HCT116 (cell line): ENCODE measurements around the gene TMEM135. TPM values are rescaled to one million over a fixed set of nuclear protein-coding genes. Genes with fewer than 3 reads are reported as not detected.

Experiments used
- ATAC-seq: fragments of 200-7000 bp; cut with Tn5 transposase; 2 replicates; pipeline ENCODE4 v1.9.1; 2020; ENCODE audit warnings: mild to moderate bottlenecking, moderate library complexity
- BruUV-seq: library from RNA; stranded (reverse); fragments of 400-500 nt; replicated peaks from 2 replicates; lab custom pipeline; 2021; lab: Mats Ljungman, UMichigan
- CTCF ChIA-PET: fragments of 300-600 bp; sonication (Branson Sonifier 250); formaldehyde crosslinking; loops from one replicate; lab custom pipeline; 2021; ENCODE audit warnings: antibody characterized with exemption; lab: Charles Lee
- POLR2A ChIA-PET: fragments of 300-600, 350-600 bp; sonication (Branson Sonifier 250); formaldehyde crosslinking; loops from one replicate; lab custom pipeline; 2021; ENCODE audit warnings: antibody characterized with exemption; lab: Charles Lee
- RAD21 ChIA-PET, 2 experiments: fragments of 300-600 bp; sonication (Branson Sonifier 250); formaldehyde crosslinking; loops; one replicate each; lab custom pipeline; 2023; ENCODE audit warnings: low total read pairs in 2 of 2; ENCODE audit not compliant: uncharacterized antibody in 2 of 2, unreplicated experiment in 2 of 2, low non-redundant PET in 1 of 2; lab: Charles Lee
- DNase-seq: peaks from one replicate; pipeline ENCODE4 v3.0.0-alpha.2; 2010; ENCODE audit warnings: low read depth, low spot score
- H2AFZ ChIP-seq: fragments of 200-600 bp; shearing (Covaris generic), sonication (generic); 2 replicates; pipeline ENCODE4 v1.6.1; 2017; ENCODE audit warnings: low read depth, mixed run types, mixed read lengths, antibody characterized with exemption, low read length; ENCODE audit not compliant: poor library complexity, severe bottlenecking
- H3K27ac ChIP-seq: 2 replicates; pipeline ENCODE4 v1.5.1; 2012; ENCODE audit warnings: low read depth, low read length
- H3K27me3 ChIP-seq: fragments of 200-600 bp; sonication (generic); 2 replicates; pipeline ENCODE4 v1.6.1; 2016; ENCODE audit warnings: mixed run types, low read length, mixed read lengths; ENCODE audit not compliant: insufficient read depth
- H3K36me3 ChIP-seq, 2 experiments: fragments of 200-500 bp in 1 of 2; fragments of 200-600 bp in 1 of 2; sonication (Bioruptor generic) in 1 of 2; sonication (generic) in 1 of 2; 2 replicates each; pipeline versions ENCODE4 v1.5.1 to v1.6.1; 2014 to 2016; ENCODE audit warnings: low read length in 2 of 2, inconsistent platforms in 1 of 2, mixed read lengths in 1 of 2, mixed run types in 1 of 2; ENCODE audit not compliant: insufficient read depth in 2 of 2, control insufficient read depth in 1 of 2
- H3K4me1 ChIP-seq, 2 experiments: fragments of 200-600 bp in 1 of 2; sonication (generic) in 1 of 2; 2 replicates each; pipeline versions ENCODE4 v1.5.1 to v1.6.1; 2012 to 2017; ENCODE audit warnings: low read length in 2 of 2, inconsistent platforms in 1 of 2, mild to moderate bottlenecking in 1 of 2, mixed read lengths in 1 of 2, mixed run types in 1 of 2, moderate library complexity in 1 of 2; ENCODE audit not compliant: insufficient read depth in 2 of 2, control insufficient read depth in 1 of 2
- H3K4me2 ChIP-seq: fragments of 200-600 bp; sonication (generic); 2 replicates; pipeline ENCODE4 v1.6.1; 2017; ENCODE audit warnings: mixed run types, low read length, mixed read lengths
- H3K4me3 ChIP-seq, 2 experiments: fragments of 200-600 bp in 1 of 2; sonication (generic) in 1 of 2; replicated peaks in 1 of 2; 2 replicates each; pipeline ENCODE4 v1.5.1; 2011 to 2016; ENCODE audit warnings: low read length in 2 of 2, control low read depth in 1 of 2, low read depth in 1 of 2, mild to moderate bottlenecking in 1 of 2, mixed read lengths in 1 of 2, mixed run types in 1 of 2
- H3K79me2 ChIP-seq: fragments of 200-600 bp; sonication (generic); 2 replicates; pipeline ENCODE4 v1.6.1; 2017; ENCODE audit warnings: mild to moderate bottlenecking, mixed run types, low read length, moderate library complexity, mixed read lengths; ENCODE audit not compliant: insufficient read depth
- H3K9ac ChIP-seq: fragments of 200-600 bp; sonication (generic); 2 replicates; pipeline ENCODE4 v1.6.1; 2016; ENCODE audit warnings: low read length, mixed read lengths
- H3K9me2 ChIP-seq: fragments of 200-600 bp; sonication (generic), shearing (Covaris generic); 2 replicates; pipeline ENCODE4 v1.6.1; 2017; ENCODE audit warnings: mixed run types, mild to moderate bottlenecking, moderate library complexity; ENCODE audit not compliant: insufficient read depth
- H3K9me3 ChIP-seq, 2 experiments: fragments of 200-500 bp in 1 of 2; fragments of 200-600 bp in 1 of 2; sonication (Bioruptor generic) in 1 of 2; sonication (generic) in 1 of 2; 2 replicates each; pipeline ENCODE4 v1.6.1; 2014 to 2017; ENCODE audit warnings: low read length in 2 of 2, mixed read lengths in 2 of 2, inconsistent platforms in 1 of 2, low read depth in 1 of 2, mild to moderate bottlenecking in 1 of 2, mixed run types in 1 of 2, moderate library complexity in 1 of 2; ENCODE audit not compliant: control insufficient read depth in 1 of 2, insufficient read depth in 1 of 2
- H4K20me1 ChIP-seq: fragments of 200-600 bp; sonication (generic), shearing (Covaris generic); 2 replicates; pipeline ENCODE4 v1.6.1; 2017; ENCODE audit warnings: mixed run types, mild to moderate bottlenecking, moderate library complexity; ENCODE audit not compliant: insufficient read depth
- ATF3 ChIP-seq: IDR thresholded peaks from 2 replicates; pipeline ENCODE4 v1.6.1; 2012
- CBX3 ChIP-seq: IDR thresholded peaks from 2 replicates; pipeline ENCODE4 v1.6.1; 2012; ENCODE audit warnings: low read depth
- CTCF ChIP-seq, 3 experiments: fragments of 200-600 bp in 1 of 3; sonication (generic) in 1 of 3; IDR thresholded peaks in 2 of 3; conservative IDR thresholded peaks in 1 of 3; 2 replicates each; pipeline ENCODE4 v1.5.1; 2012 to 2017; ENCODE audit warnings: low read depth in 2 of 3, low read length in 2 of 3, antibody characterized with exemption in 1 of 3, borderline replicate concordance in 1 of 3, control low read depth in 1 of 3, mild to moderate bottlenecking in 1 of 3, mixed read lengths in 1 of 3, mixed run types in 1 of 3, moderate library complexity in 1 of 3; ENCODE audit not compliant: insufficient read depth in 1 of 3
- EGR1 ChIP-seq: IDR thresholded peaks from 2 replicates; pipeline ENCODE4 v1.6.1; 2012; ENCODE audit warnings: low read depth
- ELF1 ChIP-seq: IDR thresholded peaks from 2 replicates; pipeline ENCODE4 v1.6.1; 2012; ENCODE audit warnings: low read depth, borderline replicate concordance
- MAX ChIP-seq: IDR thresholded peaks from 2 replicates; pipeline ENCODE4 v1.6.1; 2012
- POLR2AphosphoS5 ChIP-seq: IDR thresholded peaks from 2 replicates; pipeline ENCODE4 v1.6.1; 2011; ENCODE audit warnings: mild to moderate bottlenecking, low read depth, low read length, moderate library complexity
- REST ChIP-seq: IDR thresholded peaks from 2 replicates; pipeline ENCODE4 v1.6.1; 2012; ENCODE audit warnings: low read depth
- SIN3A ChIP-seq: IDR thresholded peaks from 2 replicates; pipeline ENCODE4 v1.6.1; 2012; ENCODE audit warnings: low read depth
- TCF7L2 ChIP-seq: IDR thresholded peaks from 2 replicates; pipeline ENCODE4 v1.7.0; 2011; ENCODE audit warnings: borderline replicate concordance, inconsistent platforms; ENCODE audit not compliant: insufficient read depth, insufficient read length; ENCODE audit errors: extremely low read depth
- ZBTB33 ChIP-seq: IDR thresholded peaks from 2 replicates; pipeline ENCODE4 v1.6.1; 2011; ENCODE audit warnings: mild to moderate bottlenecking, low read length, moderate library complexity; ENCODE audit not compliant: insufficient replicate concordance; ENCODE audit errors: extremely low read depth
- ZFX ChIP-seq: fragments of 450-650 bp; IDR thresholded peaks from 2 replicates; pipeline ENCODE4 v1.6.1; 2017
- ZNF274 ChIP-seq: fragments of 200-500 bp; sonication (Bioruptor generic); IDR thresholded peaks from 2 replicates; pipeline ENCODE4 v1.6.1; 2014; ENCODE audit warnings: mild to moderate bottlenecking, low read depth, low read length, inconsistent platforms
- intact Hi-C: fragments of 100-400 bp; cut with micrococcal nuclease; formaldehyde crosslinking; loops from 2 replicates; pipeline ENCODE4 v1.10.0; 2022
- total RNA-seq: library from RNA; stranded (reverse); gene quantifications from one replicate; pipeline ENCODE4 v1.2.1, GENCODE V29; 2021; ENCODE audit not compliant: unreplicated experiment

The TMEM135 gene
- total RNA-seq, 1 experiment from 2014 or later, result 50.6 TPM

GRCh38 chr11:87059596-87060390, 22.1 kb downstream of the TMEM135 start:
- Histone ChIP-seq H4K20me1 (no peaks in the 10 kb centered on the region), H3K36me3 (no peaks in the 10 kb centered on the region), H3K27me3 (no peaks in the 10 kb centered on the region), H3K79me2 (peaks cover 34% of the 10 kb centered on the region), H2AFZ (no peak overlapping the region), H3K4me3 (no peak overlapping the region), H3K4me2 (no peak overlapping the region), H3K27ac (no peak overlapping the region)
- BruUV-seq, result no TSS peak
- no peak for DNase-seq
- TF ChIP-seq ZFX, result no peak
- TF ChIP-seq CBX3, result no peak
- TF ChIP-seq REST, result no peak
- no peak for TF ChIP-seq CTCF (IDR thresholded peaks at IDR 0.05 in 2 of 3, conservative IDR thresholded peaks at IDR 0.05 in 1 of 3; ENCODE audit: borderline replicate concordance in 1 of 3, insufficient read depth in 1 of 3, low read depth in 2 of 3, low read length in 2 of 3)
- no peak for TF ChIP-seq ZNF274
- no peak for TF ChIP-seq SIN3A
- TF ChIP-seq MAX, result no peak
- no peak for TF ChIP-seq ATF3
- TF ChIP-seq POLR2AphosphoS5, result no peak
- no peak for TF ChIP-seq EGR1
- no peak for TF ChIP-seq ZBTB33
- no peak for TF ChIP-seq ELF1
- TF ChIP-seq TCF7L2, result no peak
- TF ChIP-seq, all 23 proteins: peak for 0
- Histone ChIP-seq H3K4me1 (peaks cover 0 to 7% of the 10 kb centered on the region in 2 experiments; a peak in 1 of 4 replicates), H3K9ac (no peak overlapping the region), H3K9me2 (no peaks in the 10 kb centered on the region), H3K9me3 (no peaks in the 10 kb centered on the region)
- no peak for ATAC-seq
- CTCF ChIA-PET, result no interaction called here
- intact Hi-C loops, result no loop called here
- RAD21 ChIA-PET, result no interaction called here
- POLR2A ChIA-PET, result no interaction called here
